ENCODE data around the gene PPIB. TPM values are rescaled to one million over a fixed set of nuclear protein-coding genes. Genes with fewer than 3 reads are reported as not detected.

PPIB gene
- total RNA-seq, 1 experiment from 2014 or later, result 433 TPM

DNA sequence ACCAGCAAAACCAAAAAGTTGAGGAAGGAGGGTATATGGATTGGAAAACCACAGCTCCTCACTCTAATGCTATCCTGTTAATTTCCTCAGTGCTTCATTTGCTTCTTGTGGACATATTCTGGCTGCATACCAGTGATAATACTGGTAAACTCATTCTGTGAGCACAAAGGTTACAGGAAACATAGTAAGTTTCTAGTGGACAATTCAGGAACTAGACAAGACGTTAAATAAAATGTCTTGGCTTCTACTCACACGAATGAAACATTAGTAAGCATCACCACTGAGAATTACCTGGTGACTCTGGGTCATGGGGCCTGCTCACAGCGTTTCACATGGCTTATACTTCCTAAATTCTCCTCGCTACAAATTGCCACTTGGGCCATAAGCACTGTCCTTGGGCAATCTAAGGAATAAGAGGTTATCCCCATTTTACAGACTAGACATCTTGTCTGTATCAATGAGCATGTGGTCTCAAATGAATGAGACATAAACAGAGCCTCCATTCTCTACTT lies 20.1 kb upstream of the PPIB start:
- H3K4me1 ChIP-seq (ENCODE audit: insufficient read depth, low read length), result no peaks in the 10 kb centered on the region
- H3K27ac ChIP-seq (ENCODE audit: insufficient read length, low read depth, low read length), result no peak overlapping the region
- no peak overlapping the region for H2BK20ac ChIP-seq (ENCODE audit: low read depth, low read length, poor library complexity, severe bottlenecking)
- no peak overlapping the region for H3K4me2 ChIP-seq (ENCODE audit: insufficient read depth, insufficient read length, low read length)
- H3K27me3 Mint-ChIP-seq (ENCODE audit: low read depth), result no peaks in the 10 kb centered on the region
- TF ChIP-seq, protein P1, sequence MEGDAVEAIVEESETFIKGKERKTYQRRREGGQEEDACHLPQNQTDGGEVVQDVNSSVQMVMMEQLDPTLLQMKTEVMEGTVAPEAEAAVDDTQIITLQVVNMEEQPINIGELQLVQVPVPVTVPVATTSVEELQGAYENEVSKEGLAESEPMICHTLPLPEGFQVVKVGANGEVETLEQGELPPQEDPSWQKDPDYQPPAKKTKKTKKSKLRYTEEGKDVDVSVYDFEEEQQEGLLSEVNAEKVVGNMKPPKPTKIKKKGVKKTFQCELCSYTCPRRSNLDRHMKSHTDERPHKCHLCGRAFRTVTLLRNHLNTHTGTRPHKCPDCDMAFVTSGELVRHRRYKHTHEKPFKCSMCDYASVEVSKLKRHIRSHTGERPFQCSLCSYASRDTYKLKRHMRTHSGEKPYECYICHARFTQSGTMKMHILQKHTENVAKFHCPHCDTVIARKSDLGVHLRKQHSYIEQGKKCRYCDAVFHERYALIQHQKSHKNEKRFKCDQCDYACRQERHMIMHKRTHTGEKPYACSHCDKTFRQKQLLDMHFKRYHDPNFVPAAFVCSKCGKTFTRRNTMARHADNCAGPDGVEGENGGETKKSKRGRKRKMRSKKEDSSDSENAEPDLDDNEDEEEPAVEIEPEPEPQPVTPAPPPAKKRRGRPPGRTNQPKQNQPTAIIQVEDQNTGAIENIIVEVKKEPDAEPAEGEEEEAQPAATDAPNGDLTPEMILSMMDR (conservative IDR thresholded peaks at IDR 0.05), result no peak
- no peaks in the 10 kb centered on the region for H3K9me3 ChIP-seq (ENCODE audit: control insufficient read depth, low read depth, low read length)
- DNase-seq, result no peak
- no peak overlapping the region for H4K5ac ChIP-seq (ENCODE audit: insufficient read length, low read depth, low read length)
- no peaks in the 10 kb centered on the region for H3K9me3 Mint-ChIP-seq
- H3K79me2 ChIP-seq (ENCODE audit: insufficient read depth, low read length), result no peaks in the 10 kb centered on the region
- H2BK12ac ChIP-seq (ENCODE audit: insufficient read length, low read depth, low read length), result no peak overlapping the region
- H2BK5ac ChIP-seq (ENCODE audit: insufficient read length, low read length), result no peak overlapping the region
- H4K91ac ChIP-seq (ENCODE audit: insufficient read length, low read depth, low read length), result no peak overlapping the region
- no peak overlapping the region for H3K9ac ChIP-seq (ENCODE audit: extremely low read depth, insufficient read length, low read length)
- no peak overlapping the region for H4K8ac ChIP-seq (replicated peaks; ENCODE audit: insufficient read length, low read depth, low read length)
- H4K20me1 ChIP-seq (ENCODE audit: control insufficient read depth, insufficient read depth, insufficient read length), result no peaks in the 10 kb centered on the region
- no peak overlapping the region for H3T11ph ChIP-seq (ENCODE audit: low read length)
- no peak overlapping the region; a peak in 1 of 7 replicates for H3K27ac Mint-ChIP-seq
- no peak overlapping the region for H3K23ac ChIP-seq (ENCODE audit: insufficient read length, low read depth, low read length)
- H3K4me3 Mint-ChIP-seq, result no peak overlapping the region
- H3K14ac ChIP-seq (ENCODE audit: insufficient read depth, low read length), result no peak overlapping the region
- WGBS (ENCODE audit: extremely low coverage, insufficient read length, low lambda C conversion rate), result no CpG with 5 or more reads among the region's 4 CpGs
- no peaks in the 10 kb centered on the region for H3K23me2 ChIP-seq (ENCODE audit: insufficient read length, low read depth, low read length, poor library complexity, severe bottlenecking)
- no peak overlapping the region for H2BK120ac ChIP-seq (ENCODE audit: low read depth, low read length, poor library complexity, severe bottlenecking)
- H3K79me1 ChIP-seq (ENCODE audit: insufficient read depth, low read depth, low read length, poor library complexity, severe bottlenecking), result no peaks in the 10 kb centered on the region
- H3K36me3 Mint-ChIP-seq (ENCODE audit: insufficient read depth in 1 of 3, low read depth in 3 of 3), result peaks cover 0 to 14% (median 11%) of the 10 kb centered on the region in 3 experiments; a peak in 4 of 7 replicates
- H2BK15ac ChIP-seq (ENCODE audit: low read depth, low read length), result no peak overlapping the region
- H3K27me3 ChIP-seq (ENCODE audit: insufficient read depth, low read length), result no peaks in the 10 kb centered on the region
- H3K4me1 Mint-ChIP-seq, result no peaks in the 10 kb centered on the region
- no peak overlapping the region for H3K4ac ChIP-seq (ENCODE audit: low read depth, low read length)
- H2AFZ ChIP-seq (ENCODE audit: low read length), result no peak overlapping the region
- H3K18ac ChIP-seq (ENCODE audit: insufficient read length, low read depth, low read length), result no peak overlapping the region
- H3K56ac ChIP-seq (ENCODE audit: insufficient read length, low read depth, low read length), result no peak overlapping the region
- no peak overlapping the region for H2AK5ac ChIP-seq (ENCODE audit: insufficient read length, low read length)
